ENCODE data around the gene SUSD1. TPM values are rescaled to one million over a fixed set of nuclear protein-coding genes. Genes with fewer than 3 reads are reported as not detected.

The SUSD1 gene
- total and polyA plus RNA-seq, 4 experiments from 2014 or later = 3.6 to 8.4 (median 5.8) TPM

GRCh38 chr9:112044881-112045280, 130.2 kb downstream of the SUSD1 start:
- Histone ChIP-seq H3K27me3 (ENCODE audit: insufficient read depth, low read length) (no peaks in the 10 kb centered on the region), H3K36me3 (ENCODE audit: insufficient read depth, low read length) (no peaks in the 10 kb centered on the region), H3K4me1 (ENCODE audit: insufficient read depth, low read length) (no peaks in the 10 kb centered on the region), H3K9me3 (ENCODE audit: control insufficient read depth in 1 of 2, low read length in 2 of 2) (no peaks in the 10 kb centered on the region), H3K27ac (ENCODE audit: low read depth, low read length) (no peak overlapping the region), H3K4me3 (ENCODE audit: low read length in 2 of 2) (no peak overlapping the region)
- Mint-ChIP-seq H3K27me3 (no peaks in the 10 kb centered on the region), H3K9me3 (peaks cover 0 to 12% (median 10%) of the 10 kb centered on the region in 8 donors), H3K27ac (no peak overlapping the region), H3K4me1 (peaks cover 11 to 24% (median 17%) of the 10 kb centered on the region in 4 donors), H3K4me3 (no peak overlapping the region), H3K36me3 (peaks cover 7 to 39% of the 10 kb centered on the region in 2 donors)
- ChIA-PET CTCF (ENCODE audit: partially characterized antibody) (interaction anchor here (1.2 kb wide), 1 partner anchor 17 kb away, joined by 3 read pairs; no protein-coding TSS in a partner anchor), POLR2A (ENCODE audit: partially characterized antibody) (no interaction called here)
- no peak for DNase-seq
- intact Hi-C loops (cut with micrococcal nuclease) = no loop called here

GRCh38 chr9:112044186-112044585, 130.9 kb downstream of the SUSD1 start:
- CTCF ChIA-PET (ENCODE audit: partially characterized antibody) = interaction anchor here (1.0 kb wide), 1 partner anchor 30 kb away, joined by 3 read pairs; no protein-coding TSS in a partner anchor
- POLR2A ChIA-PET (ENCODE audit: partially characterized antibody) = no interaction called here
- Histone ChIP-seq H3K4me3 (ENCODE audit: low read length in 2 of 2) (no peak overlapping the region), H3K9me3 (ENCODE audit: control insufficient read depth in 1 of 2, low read length in 2 of 2) (no peaks in the 10 kb centered on the region), H3K27ac (ENCODE audit: low read depth, low read length) (no peak overlapping the region), H3K27me3 (ENCODE audit: insufficient read depth, low read length) (no peaks in the 10 kb centered on the region), H3K4me1 (ENCODE audit: insufficient read depth, low read length) (no peaks in the 10 kb centered on the region), H3K36me3 (ENCODE audit: insufficient read depth, low read length) (no peaks in the 10 kb centered on the region)
- H3K36me3 Mint-ChIP-seq = peaks cover 7 to 34% of the 10 kb centered on the region in 2 donors
- no peak overlapping the region for H3K27ac Mint-ChIP-seq
- H3K9me3 Mint-ChIP-seq = peaks cover 0 to 12% (median 10%) of the 10 kb centered on the region in 8 donors
- no peaks in the 10 kb centered on the region for H3K27me3 Mint-ChIP-seq
- H3K4me1 Mint-ChIP-seq = peaks cover 13 to 28% (median 21%) of the 10 kb centered on the region in 4 donors
- H3K4me3 Mint-ChIP-seq = no peak overlapping the region
- intact Hi-C loops (cut with micrococcal nuclease) = no loop called here
- DNase-seq = no peak

- Histone ChIP-seq H3K4me3 (ENCODE audit: low read length in 2 of 2) (no peak overlapping the region), H3K27ac (ENCODE audit: low read depth, low read length) (no peak overlapping the region), H3K4me1 (ENCODE audit: insufficient read depth, low read length) (peaks cover 6% of the 10 kb centered on the region), H3K9me3 (ENCODE audit: control insufficient read depth in 1 of 2, low read length in 2 of 2) (no peaks in the 10 kb centered on the region), H3K27me3 (ENCODE audit: insufficient read depth, low read length) (no peaks in the 10 kb centered on the region), H3K36me3 (ENCODE audit: insufficient read depth, low read length) (no peaks in the 10 kb centered on the region)
- ChIA-PET CTCF (ENCODE audit: partially characterized antibody) (interaction anchor here (1.0 kb wide), 1 partner anchor 31 kb away, joined by 3 read pairs; no protein-coding TSS in a partner anchor), POLR2A (ENCODE audit: partially characterized antibody) (no interaction called here)
- intact Hi-C loops (cut with micrococcal nuclease) = no loop called here
- Mint-ChIP-seq H3K36me3 (peaks cover 6 to 26% of the 10 kb centered on the region in 2 donors), H3K4me3 (no peak overlapping the region), H3K4me1 (peaks cover 17 to 34% (median 23%) of the 10 kb centered on the region in 4 donors), H3K27ac (no peak overlapping the region), H3K27me3 (no peaks in the 10 kb centered on the region), H3K9me3 (peaks cover 0 to 11% (median 7%) of the 10 kb centered on the region in 8 donors)
- no peak for DNase-seq
Measured at GRCh38 chr9:112043423-112043822, 131.7 kb downstream of the SUSD1 start.

- H3K9me3 ChIP-seq (ENCODE audit: control insufficient read depth in 1 of 2, low read length in 2 of 2) = no peaks in the 10 kb centered on the region
- H3K4me3 Mint-ChIP-seq = no peak overlapping the region
- H3K27ac Mint-ChIP-seq = no peak overlapping the region
- peaks cover 17 to 39% (median 27%) of the 10 kb centered on the region in 4 donors for H3K4me1 Mint-ChIP-seq
- peaks cover 11% of the 10 kb centered on the region for H3K4me1 ChIP-seq (ENCODE audit: insufficient read depth, low read length)
- no peaks in the 10 kb centered on the region for H3K27me3 Mint-ChIP-seq
- H3K27ac ChIP-seq (ENCODE audit: low read depth, low read length) = no peak overlapping the region
- DNase-seq = no peak
- H3K27me3 ChIP-seq (ENCODE audit: insufficient read depth, low read length) = no peaks in the 10 kb centered on the region
- CTCF ChIA-PET (ENCODE audit: partially characterized antibody) = no interaction called here
- H3K36me3 ChIP-seq (ENCODE audit: insufficient read depth, low read length) = no peaks in the 10 kb centered on the region
- H3K4me3 ChIP-seq (ENCODE audit: low read length in 2 of 2) = no peak overlapping the region
- peaks cover 6 to 20% of the 10 kb centered on the region in 2 donors for H3K36me3 Mint-ChIP-seq
- H3K9me3 Mint-ChIP-seq = peaks cover 0 to 6% (median 4%) of the 10 kb centered on the region in 8 donors
- POLR2A ChIA-PET (ENCODE audit: partially characterized antibody) = no interaction called here
- intact Hi-C loops (cut with micrococcal nuclease) = no loop called here
Measured at GRCh38 chr9:112042769-112043168, 132.3 kb downstream of the SUSD1 start.

GRCh38 chr9:112042244-112042638, 132.9 kb downstream of the SUSD1 start:
- POLR2A ChIA-PET (ENCODE audit: partially characterized antibody) = interaction anchor here (0.5 kb wide), 1 partner anchor 10 kb away, joined by 3 read pairs; no protein-coding TSS in a partner anchor
- H3K9me3 Mint-ChIP-seq = peaks cover 0 to 5% (median 1%) of the 10 kb centered on the region in 8 donors
- CTCF ChIA-PET (ENCODE audit: partially characterized antibody) = no interaction called here
- H3K36me3 ChIP-seq (ENCODE audit: insufficient read depth, low read length) = no peaks in the 10 kb centered on the region
- H3K4me3 ChIP-seq (ENCODE audit: low read length in 2 of 2) = no peak overlapping the region
- no peaks in the 10 kb centered on the region for H3K9me3 ChIP-seq (ENCODE audit: control insufficient read depth in 1 of 2, low read length in 2 of 2)
- peaks cover 18 to 40% (median 28%) of the 10 kb centered on the region in 4 donors for H3K4me1 Mint-ChIP-seq
- peaks cover 6 to 17% of the 10 kb centered on the region in 2 donors for H3K36me3 Mint-ChIP-seq
- no peaks in the 10 kb centered on the region for H3K27me3 ChIP-seq (ENCODE audit: insufficient read depth, low read length)
- H3K4me3 Mint-ChIP-seq = no peak overlapping the region
- intact Hi-C loops (cut with micrococcal nuclease) = no loop called here
- no peak for DNase-seq
- H3K27me3 Mint-ChIP-seq = no peaks in the 10 kb centered on the region
- H3K27ac ChIP-seq (ENCODE audit: low read depth, low read length) = no peak overlapping the region
- peaks cover 15% of the 10 kb centered on the region for H3K4me1 ChIP-seq (ENCODE audit: insufficient read depth, low read length)
- no peak overlapping the region for H3K27ac Mint-ChIP-seq

- Mint-ChIP-seq H3K27me3 (no peaks in the 10 kb centered on the region), H3K4me3 (no peak overlapping the region), H3K27ac (no peak overlapping the region), H3K9me3 (peaks cover 0 to 5% (median 0%) of the 10 kb centered on the region in 8 donors), H3K36me3 (peaks cover 4 to 17% of the 10 kb centered on the region in 2 donors), H3K4me1 (peaks cover 20 to 45% (median 32%) of the 10 kb centered on the region in 4 donors)
- Histone ChIP-seq H3K36me3 (ENCODE audit: insufficient read depth, low read length) (no peaks in the 10 kb centered on the region), H3K27me3 (ENCODE audit: insufficient read depth, low read length) (no peaks in the 10 kb centered on the region), H3K4me1 (ENCODE audit: insufficient read depth, low read length) (peaks cover 21% of the 10 kb centered on the region), H3K4me3 (ENCODE audit: low read length in 2 of 2) (no peak overlapping the region), H3K27ac (ENCODE audit: low read depth, low read length) (no peak overlapping the region), H3K9me3 (ENCODE audit: control insufficient read depth in 1 of 2, low read length in 2 of 2) (no peaks in the 10 kb centered on the region)
- no peak for DNase-seq
- POLR2A ChIA-PET (ENCODE audit: partially characterized antibody) = interaction anchor here (0.5 kb wide), 1 partner anchor 11 kb away, joined by 3 read pairs; no protein-coding TSS in a partner anchor
- intact Hi-C loops (cut with micrococcal nuclease) = no loop called here
- CTCF ChIA-PET (ENCODE audit: partially characterized antibody) = no interaction called here
Measured at GRCh38 chr9:112041536-112042243, 133.4 kb downstream of the SUSD1 start.

- Mint-ChIP-seq H3K36me3 (peaks cover 4 to 17% of the 10 kb centered on the region in 2 donors), H3K4me3 (no peak overlapping the region), H3K4me1 (peaks cover 20 to 45% (median 33%) of the 10 kb centered on the region in 4 donors), H3K27ac (no peak overlapping the region), H3K9me3 (peaks cover 0 to 5% (median 0%) of the 10 kb centered on the region in 8 donors), H3K27me3 (no peaks in the 10 kb centered on the region)
- CTCF ChIA-PET (ENCODE audit: partially characterized antibody) = no interaction called here
- no peak overlapping the region for H3K4me3 ChIP-seq (ENCODE audit: low read length in 2 of 2)
- H3K27ac ChIP-seq (ENCODE audit: low read depth, low read length) = no peak overlapping the region
- no peaks in the 10 kb centered on the region for H3K36me3 ChIP-seq (ENCODE audit: insufficient read depth, low read length)
- H3K9me3 ChIP-seq (ENCODE audit: control insufficient read depth in 1 of 2, low read length in 2 of 2) = no peaks in the 10 kb centered on the region
- peaks cover 26% of the 10 kb centered on the region for H3K4me1 ChIP-seq (ENCODE audit: insufficient read depth, low read length)
- intact Hi-C loops (cut with micrococcal nuclease) = no loop called here
- no peak for DNase-seq
- no peaks in the 10 kb centered on the region for H3K27me3 ChIP-seq (ENCODE audit: insufficient read depth, low read length)
- POLR2A ChIA-PET (ENCODE audit: partially characterized antibody) = no interaction called here
Measured at GRCh38 chr9:112041199-112041535, 133.9 kb downstream of the SUSD1 start.

All from CD4-positive, alpha-beta memory T cell (primary cell).